Left ventricle myocardium inferior (tissue), 1 donor: ENCODE results near the gene LRP1B. TPM values are rescaled to one million over a fixed set of nuclear protein-coding genes. Genes with fewer than 3 reads are reported as not detected.

Experiments
- DNase-seq: peaks from one replicate; pipeline ENCODE4 v3.0.0-alpha.2; 2020
- H3K27ac ChIP-seq: fragments of 200-600 bp; replicated peaks from 2 replicates; pipeline ENCODE4 v1.8.0; 2021
- H3K27me3 ChIP-seq: fragments of 200-600 bp; 2 replicates; pipeline ENCODE4 v1.8.0; 2021; ENCODE audit warnings: low read depth
- H3K36me3 ChIP-seq: fragments of 200-600 bp; 2 replicates; pipeline ENCODE4 v1.8.0; 2021
- H3K4me1 ChIP-seq: fragments of 200-600 bp; 2 replicates; pipeline ENCODE4 v1.8.0; 2021
- H3K4me3 ChIP-seq: fragments of 200-600 bp; 2 replicates; pipeline ENCODE4 v1.8.0; 2021; ENCODE audit warnings: mild to moderate bottlenecking, moderate library complexity
- H3K9me3 ChIP-seq: fragments of 200-600 bp; replicated peaks from 2 replicates; pipeline ENCODE4 v1.8.0; 2021
- intact Hi-C: fragments of 100-400 bp; cut with micrococcal nuclease; formaldehyde crosslinking; loops from one replicate; pipeline ENCODE4 v1.11.0; 2022
- total RNA-seq: library from RNA; stranded (reverse); fragmentation: NEBNext Ultra II Directional; extraction: Animal tissue kit (Norgen Biotek cat#: 25700); gene quantifications from one replicate; pipeline ENCODE4 v1.2.1, GENCODE V29; 2021
- TF ChIP-seq, protein P1 (sequence below): fragments of 200-600 bp; IDR thresholded peaks from 2 replicates; pipeline ENCODE4 v1.8.0; 2021; ENCODE audit warnings: antibody characterized with exemption, mild to moderate bottlenecking, borderline replicate concordance
- donor health status: DM: no; HTN: yes; CAD: no; lungs with severe emphysema.

The LRP1B gene
- total RNA-seq, 1 donor from 2014 or later: 0.08 TPM

DNA sequence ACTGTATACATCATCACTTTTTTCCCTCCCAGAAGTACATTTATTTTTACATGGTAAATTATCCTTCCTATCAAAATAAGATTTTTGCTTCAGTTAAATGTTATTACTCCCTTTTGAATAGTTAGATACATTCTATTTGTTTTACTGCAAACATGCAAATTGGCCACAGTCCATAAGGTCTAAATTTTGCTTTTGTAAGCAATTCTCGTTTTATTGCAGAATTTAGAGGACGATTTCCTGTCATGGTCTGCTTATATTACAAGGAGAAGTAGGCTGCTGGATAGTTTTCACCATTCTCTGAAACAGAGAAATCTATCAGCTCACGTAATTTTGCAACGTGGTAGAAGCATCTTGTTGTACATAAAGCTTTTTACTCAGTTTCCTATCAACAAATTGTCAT is 1632.5 kb downstream of the LRP1B start:
- Histone ChIP-seq H3K9me3 (no peaks in the 10 kb centered on the region), H3K4me3 (no peak overlapping the region), H3K4me1 (no peaks in the 10 kb centered on the region), H3K27me3 (no peaks in the 10 kb centered on the region), H3K27ac (no peak overlapping the region), H3K36me3 (no peaks in the 10 kb centered on the region)
- DNase-seq: no peak
- TF ChIP-seq, protein P1, sequence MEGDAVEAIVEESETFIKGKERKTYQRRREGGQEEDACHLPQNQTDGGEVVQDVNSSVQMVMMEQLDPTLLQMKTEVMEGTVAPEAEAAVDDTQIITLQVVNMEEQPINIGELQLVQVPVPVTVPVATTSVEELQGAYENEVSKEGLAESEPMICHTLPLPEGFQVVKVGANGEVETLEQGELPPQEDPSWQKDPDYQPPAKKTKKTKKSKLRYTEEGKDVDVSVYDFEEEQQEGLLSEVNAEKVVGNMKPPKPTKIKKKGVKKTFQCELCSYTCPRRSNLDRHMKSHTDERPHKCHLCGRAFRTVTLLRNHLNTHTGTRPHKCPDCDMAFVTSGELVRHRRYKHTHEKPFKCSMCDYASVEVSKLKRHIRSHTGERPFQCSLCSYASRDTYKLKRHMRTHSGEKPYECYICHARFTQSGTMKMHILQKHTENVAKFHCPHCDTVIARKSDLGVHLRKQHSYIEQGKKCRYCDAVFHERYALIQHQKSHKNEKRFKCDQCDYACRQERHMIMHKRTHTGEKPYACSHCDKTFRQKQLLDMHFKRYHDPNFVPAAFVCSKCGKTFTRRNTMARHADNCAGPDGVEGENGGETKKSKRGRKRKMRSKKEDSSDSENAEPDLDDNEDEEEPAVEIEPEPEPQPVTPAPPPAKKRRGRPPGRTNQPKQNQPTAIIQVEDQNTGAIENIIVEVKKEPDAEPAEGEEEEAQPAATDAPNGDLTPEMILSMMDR: no peak
- intact Hi-C loops: no loop called here

DNA sequence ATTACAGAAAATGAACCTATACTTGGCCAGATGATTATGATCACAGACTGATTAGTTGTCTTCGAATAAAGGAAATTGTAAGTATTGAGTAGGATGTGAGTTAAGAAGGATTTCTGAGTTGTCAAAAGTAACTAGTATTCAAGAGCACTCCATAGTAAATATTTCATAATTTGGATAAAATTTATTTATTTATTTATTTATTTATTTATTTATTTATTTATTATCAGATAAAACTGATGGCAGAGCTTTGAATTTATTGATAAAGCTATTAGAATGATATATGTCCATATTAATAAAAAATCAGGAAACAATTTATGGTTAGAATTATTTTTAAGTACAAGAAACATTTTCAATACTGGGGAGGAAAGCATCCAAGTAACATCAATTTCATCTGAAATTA is 1634.1 kb downstream of the LRP1B start:
- Histone ChIP-seq H3K9me3 (no peaks in the 10 kb centered on the region), H3K27me3 (no peaks in the 10 kb centered on the region), H3K36me3 (no peaks in the 10 kb centered on the region), H3K4me3 (no peak overlapping the region), H3K27ac (no peak overlapping the region), H3K4me1 (no peaks in the 10 kb centered on the region)
- intact Hi-C loops: no loop called here
- DNase-seq: no peak
- TF ChIP-seq, protein P1: no peak

DNA sequence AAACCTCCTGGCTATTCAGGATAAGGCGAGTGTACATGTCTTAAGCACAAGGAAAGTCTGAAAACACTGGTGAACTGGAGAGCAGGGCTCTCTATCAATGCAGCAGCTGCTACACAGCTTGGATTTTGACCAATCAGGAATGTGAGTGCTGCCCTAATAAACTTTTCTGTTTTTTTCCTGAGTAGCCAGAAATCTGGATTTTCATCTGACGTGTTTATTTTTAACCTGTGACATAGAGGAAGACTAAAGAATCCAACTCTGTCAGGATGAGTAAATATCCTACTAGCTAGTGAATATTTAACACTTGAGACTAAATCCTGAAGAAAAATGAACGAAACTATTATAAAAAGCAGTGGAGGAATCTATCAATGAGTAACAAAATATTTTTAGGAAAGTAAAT is 1638.9 kb downstream of the LRP1B start:
- TF ChIP-seq, protein P1: no peak
- Histone ChIP-seq H3K9me3 (no peaks in the 10 kb centered on the region), H3K4me3 (no peak overlapping the region), H3K36me3 (no peaks in the 10 kb centered on the region), H3K4me1 (no peaks in the 10 kb centered on the region), H3K27me3 (no peaks in the 10 kb centered on the region), H3K27ac (no peak overlapping the region)
- intact Hi-C loops: no loop called here
- DNase-seq: no peak

DNA sequence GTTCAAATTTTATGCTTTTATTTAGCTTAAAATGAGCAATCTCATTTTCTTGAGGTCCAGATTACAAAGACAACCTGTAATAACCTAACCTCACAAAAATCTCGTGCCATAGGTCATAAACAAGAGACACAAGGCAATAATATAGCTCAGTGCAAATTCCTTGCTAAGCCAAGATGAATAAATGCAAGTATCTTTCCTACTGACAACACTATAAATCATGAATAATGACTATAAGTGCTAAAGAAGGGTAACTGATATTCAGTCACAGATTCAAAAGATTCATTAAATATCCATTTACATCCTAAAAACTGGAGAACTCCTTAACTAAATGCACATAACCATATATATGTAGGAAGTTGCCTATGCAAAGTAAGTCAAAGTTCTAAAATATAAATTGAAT is 1641.6 kb downstream of the LRP1B start:
- intact Hi-C loops: no loop called here
- H3K9me3 ChIP-seq: no peaks in the 10 kb centered on the region
- H3K27ac ChIP-seq: no peak overlapping the region
- TF ChIP-seq, protein P1: no peak
- H3K4me1 ChIP-seq: no peaks in the 10 kb centered on the region
- DNase-seq: no peak
- H3K36me3 ChIP-seq: no peaks in the 10 kb centered on the region
- no peaks in the 10 kb centered on the region for H3K27me3 ChIP-seq
- no peak overlapping the region for H3K4me3 ChIP-seq

DNA sequence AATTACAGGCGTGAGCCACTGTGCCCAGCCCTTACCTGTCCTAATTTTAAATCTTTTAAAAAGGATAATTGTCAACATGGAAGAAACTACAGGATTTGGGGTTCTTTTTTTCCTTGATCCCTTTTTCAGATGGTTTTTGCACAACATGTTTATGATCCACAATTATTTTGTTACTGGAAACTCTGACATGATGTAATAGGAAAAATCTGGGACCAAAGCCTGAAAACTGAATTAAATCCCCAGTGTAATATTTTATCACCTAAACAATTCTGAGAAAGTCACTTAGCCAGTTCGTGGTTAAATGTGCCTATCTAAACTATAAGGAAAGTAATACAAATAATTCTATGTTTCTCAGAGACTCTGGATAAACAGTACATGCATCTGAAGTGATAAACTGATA is 1649.7 kb downstream of the LRP1B start:
- DNase-seq: no peak
- Histone ChIP-seq H3K4me1 (no peaks in the 10 kb centered on the region), H3K36me3 (no peaks in the 10 kb centered on the region), H3K4me3 (no peak overlapping the region), H3K27ac (no peak overlapping the region), H3K9me3 (no peaks in the 10 kb centered on the region), H3K27me3 (no peaks in the 10 kb centered on the region)
- intact Hi-C loops: no loop called here
- TF ChIP-seq, protein P1: no peak

DNA sequence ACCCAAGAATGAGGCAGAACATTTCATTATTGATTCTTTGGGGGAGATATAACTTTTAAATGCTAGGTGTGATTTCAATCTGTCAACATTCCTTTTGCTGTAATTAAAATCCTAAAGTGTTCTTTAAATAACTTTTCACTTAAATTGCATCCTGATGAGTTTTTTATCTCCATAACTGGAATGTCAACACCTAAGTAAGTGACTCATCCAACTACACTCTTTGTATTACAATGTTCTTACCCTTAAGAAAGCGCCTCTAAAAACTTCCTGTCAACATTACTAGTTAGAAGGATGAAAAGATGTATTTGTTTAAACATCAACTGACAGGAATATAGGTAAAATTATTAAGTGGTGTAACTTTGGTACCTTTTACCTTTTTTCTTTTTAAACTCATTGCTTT is 1657.0 kb downstream of the LRP1B start:
- TF ChIP-seq, protein P1: no peak
- intact Hi-C loops: no loop called here

More for the DNA sequence above, 1657.0 kb downstream of the LRP1B start:
- Histone ChIP-seq H3K9me3 (no peaks in the 10 kb centered on the region), H3K4me1 (no peaks in the 10 kb centered on the region), H3K27ac (no peak overlapping the region), H3K36me3 (no peaks in the 10 kb centered on the region), H3K4me3 (no peak overlapping the region), H3K27me3 (no peaks in the 10 kb centered on the region)
- DNase-seq: no peak
